Gastroesophageal sphincter (tissue), 3 donors: ENCODE data around the gene CENPU.

Source experiments
- EP300 ChIP-seq: sonication (generic); formaldehyde crosslinking; IDR thresholded peaks from one replicate; pipeline ENCODE4 v1.6.1; 2017; ENCODE audit warnings: antibody characterized with exemption, mild to moderate bottlenecking
- POLR2A ChIP-seq, 2 donors: fragments of 450-650 bp; IDR thresholded peaks; one replicate each; pipeline ENCODE4 v1.6.1; 2017; ENCODE audit warnings: antibody characterized with exemption in 2 of 2, mild to moderate bottlenecking in 2 of 2, moderate library complexity in 1 of 2
- TF ChIP-seq, protein P1 (sequence below), 4 experiments: fragments of 200-600 bp in 2 of 4; fragments of 450-650 bp in 2 of 4; sonication (generic) in 1 of 4; IDR thresholded peaks; one replicate each; pipeline ENCODE4 v1.5.1; 2017 to 2019; ENCODE audit warnings: antibody characterized with exemption in 4 of 4, mild to moderate bottlenecking in 2 of 4, moderate library complexity in 2 of 4

- TF ChIP-seq, protein P1, sequence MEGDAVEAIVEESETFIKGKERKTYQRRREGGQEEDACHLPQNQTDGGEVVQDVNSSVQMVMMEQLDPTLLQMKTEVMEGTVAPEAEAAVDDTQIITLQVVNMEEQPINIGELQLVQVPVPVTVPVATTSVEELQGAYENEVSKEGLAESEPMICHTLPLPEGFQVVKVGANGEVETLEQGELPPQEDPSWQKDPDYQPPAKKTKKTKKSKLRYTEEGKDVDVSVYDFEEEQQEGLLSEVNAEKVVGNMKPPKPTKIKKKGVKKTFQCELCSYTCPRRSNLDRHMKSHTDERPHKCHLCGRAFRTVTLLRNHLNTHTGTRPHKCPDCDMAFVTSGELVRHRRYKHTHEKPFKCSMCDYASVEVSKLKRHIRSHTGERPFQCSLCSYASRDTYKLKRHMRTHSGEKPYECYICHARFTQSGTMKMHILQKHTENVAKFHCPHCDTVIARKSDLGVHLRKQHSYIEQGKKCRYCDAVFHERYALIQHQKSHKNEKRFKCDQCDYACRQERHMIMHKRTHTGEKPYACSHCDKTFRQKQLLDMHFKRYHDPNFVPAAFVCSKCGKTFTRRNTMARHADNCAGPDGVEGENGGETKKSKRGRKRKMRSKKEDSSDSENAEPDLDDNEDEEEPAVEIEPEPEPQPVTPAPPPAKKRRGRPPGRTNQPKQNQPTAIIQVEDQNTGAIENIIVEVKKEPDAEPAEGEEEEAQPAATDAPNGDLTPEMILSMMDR (IDR thresholded peaks at IDR 0.05): no peak
- no peak for TF ChIP-seq EP300
- TF ChIP-seq POLR2A (IDR thresholded peaks at IDR 0.05): no peak
Measured at GRCh38 chr4:184660978-184661377, 72.9 kb downstream of the CENPU start.
